Measurements from ENCODE around the gene GNB5. TPM values are rescaled to one million over a fixed set of nuclear protein-coding genes. Genes with fewer than 3 reads are reported as not detected.
"Not testable (repeated sequence)": the region's sequence is repeated elsewhere in the genome, so short reads cannot be mapped to it uniquely, and the experiment has no call there.

The GNB5 gene
- total RNA-seq, result 10 to 100 TPM; 24.0 to 25.1 TPM

- DNase-seq, result no peak
- no peaks in the 10 kb centered on the region for H3K27me3 Mint-ChIP-seq
- H3K4me1 Mint-ChIP-seq (ENCODE audit: low read depth), result no peaks in the 10 kb centered on the region
- H3K4me3 Mint-ChIP-seq, result no peak within 1 kb of the TSS
- no peaks in the 10 kb centered on the region for H3K9me3 Mint-ChIP-seq
- no peaks in the 10 kb centered on the region for H3K36me3 Mint-ChIP-seq
- CTCF ChIA-PET, result interaction anchor here (1.2 kb wide), 1 partner anchor 18 kb away, joined by 4 read pairs; no protein-coding TSS in a partner anchor
- no peak within 1 kb of the TSS for H3K27ac Mint-ChIP-seq
- POLR2A ChIA-PET, result no interaction called here
- intact Hi-C loops (cut with micrococcal nuclease), result no loop called here
These were observed at the start of gene GNB5 for GRCh38 chr15:52191207-52191606. TSS of gene GNB5 (minus strand) at chr15:52191392. CDS start at chr15:52184676, 6,716 bp downstream.

GRCh38 chr15:52240166-52240565 lies 49.0 kb upstream of the GNB5 start:
- H3K4me1 Mint-ChIP-seq (ENCODE audit: low read depth), result peaks cover 15% of the 10 kb centered on the region
- CTCF ChIA-PET, result interaction anchor here (0.5 to 1.7 kb wide), 4 partner anchors 12 to 210 kb away, joined by 3 to 6 read pairs (median 5); no protein-coding TSS in a partner anchor
- H3K27me3 Mint-ChIP-seq, result no peaks in the 10 kb centered on the region
- POLR2A ChIA-PET, result no interaction called here
- no peak overlapping the region for H3K27ac Mint-ChIP-seq
- no peak overlapping the region for H3K4me3 Mint-ChIP-seq
- H3K36me3 Mint-ChIP-seq, result no peaks in the 10 kb centered on the region
- intact Hi-C loops (cut with micrococcal nuclease), result no loop called here
- H3K9me3 Mint-ChIP-seq, result no peaks in the 10 kb centered on the region
- DNase-seq, result no peak

- H3K36me3 Mint-ChIP-seq; POLR2A ChIA-PET; H3K27ac Mint-ChIP-seq; DNase-seq; H3K4me3 Mint-ChIP-seq; H3K27me3 Mint-ChIP-seq; intact Hi-C loops (cut with micrococcal nuclease); H3K9me3 Mint-ChIP-seq: not testable (repeated sequence)
- H3K4me1 Mint-ChIP-seq (ENCODE audit: low read depth), result peaks cover 26% of the 10 kb centered on the region
- CTCF ChIA-PET, result interaction anchor here (0.8 to 1.0 kb wide), 3 partner anchors 12 to 30 kb away, joined by 3 to 4 read pairs (median 4); no protein-coding TSS in a partner anchor
These were observed 47.9 kb upstream of the GNB5 start for GRCh38 chr15:52238989-52239525.

GRCh38 chr15:52238149-52238548 lies 47.0 kb upstream of the GNB5 start:
- intact Hi-C loops (cut with micrococcal nuclease), result no loop called here
- CTCF ChIA-PET, result interaction anchor here (0.8 to 1.0 kb wide), 3 partner anchors 11 to 30 kb away, joined by 3 to 4 read pairs (median 4); no protein-coding TSS in a partner anchor
- no peaks in the 10 kb centered on the region for H3K27me3 Mint-ChIP-seq
- no peak overlapping the region for H3K27ac Mint-ChIP-seq
- no peak for DNase-seq
- H3K4me3 Mint-ChIP-seq, result no peak overlapping the region
- H3K36me3 Mint-ChIP-seq, result no peaks in the 10 kb centered on the region
- H3K9me3 Mint-ChIP-seq, result no peaks in the 10 kb centered on the region
- peaks cover 34% of the 10 kb centered on the region for H3K4me1 Mint-ChIP-seq (ENCODE audit: low read depth)
- POLR2A ChIA-PET, result no interaction called here

DNA sequence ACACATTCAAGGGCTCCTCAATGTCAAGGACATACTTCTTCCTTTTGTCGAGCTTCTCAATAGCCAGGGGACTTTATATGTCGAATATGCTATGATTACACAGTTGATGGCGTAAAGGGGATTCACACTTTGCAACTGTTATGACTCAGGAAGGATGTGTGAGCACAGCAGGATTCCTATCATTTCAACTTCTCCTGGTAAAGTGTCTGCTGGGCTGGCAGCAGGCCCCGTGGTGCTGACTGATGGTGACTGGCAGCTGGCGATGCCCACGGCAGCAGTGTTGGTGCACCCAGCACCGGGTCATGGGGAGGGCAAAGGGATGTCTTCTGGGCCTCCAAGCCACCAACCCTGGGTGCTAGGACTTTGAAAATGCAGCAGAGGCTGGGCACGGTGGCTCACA lies 44.8 kb upstream of the GNB5 start:
- Mint-ChIP-seq H3K27me3 (no peaks in the 10 kb centered on the region), H3K9me3 (no peaks in the 10 kb centered on the region), H3K27ac (no peak overlapping the region), H3K36me3 (no peaks in the 10 kb centered on the region), H3K4me1 (ENCODE audit: low read depth) (peaks cover 36% of the 10 kb centered on the region), H3K4me3 (no peak overlapping the region)
- DNase-seq, result no peak
- CTCF ChIA-PET, result interaction anchor here (1.5 to 2.5 kb wide), 3 partner anchors 9 to 28 kb away, joined by 4 to 9 read pairs (median 6); no protein-coding TSS in a partner anchor
- POLR2A ChIA-PET, result interaction anchor here (0.5 to 0.6 kb wide), 2 partner anchors 57 to 379 kb away, joined by 3 read pairs; no protein-coding TSS in a partner anchor
- intact Hi-C loops (cut with micrococcal nuclease), result no loop called here

GRCh38 chr15:52234596-52235541 lies 43.7 kb upstream of the GNB5 start:
- peak overlapping the region; percentile 50 for H3K4me3 Mint-ChIP-seq

GRCh38 chr15:52233405-52233804 lies 42.2 kb upstream of the GNB5 start:
- H3K36me3 Mint-ChIP-seq, result no peaks in the 10 kb centered on the region
- DNase-seq, result no peak
- CTCF ChIA-PET, result interaction anchor here (0.5 to 1.2 kb wide), 4 partner anchors 16 to 153 kb away, joined by 3 read pairs; no protein-coding TSS in a partner anchor
- peaks cover 33% of the 10 kb centered on the region for H3K4me1 Mint-ChIP-seq (ENCODE audit: low read depth)
- POLR2A ChIA-PET, result no interaction called here
- H3K27ac Mint-ChIP-seq, result no peak overlapping the region
- no peaks in the 10 kb centered on the region for H3K9me3 Mint-ChIP-seq
- no peaks in the 10 kb centered on the region for H3K27me3 Mint-ChIP-seq
- H3K4me3 Mint-ChIP-seq, result no peak overlapping the region
- intact Hi-C loops (cut with micrococcal nuclease), result no loop called here

More at GRCh38 chr15:52234596-52235541, 43.7 kb upstream of the GNB5 start:
- CTCF ChIA-PET, result interaction anchor here (0.6 to 2.5 kb wide), 5 partner anchors 7 to 306 kb away, joined by 3 to 9 read pairs (median 4); no protein-coding TSS in a partner anchor
- intact Hi-C loops (cut with micrococcal nuclease), result no loop called here
- H3K4me1 Mint-ChIP-seq (ENCODE audit: low read depth), result peaks cover 33% of the 10 kb centered on the region
- H3K27ac Mint-ChIP-seq, result peak overlapping the region; percentile 40
- no peaks in the 10 kb centered on the region for H3K9me3 Mint-ChIP-seq
- POLR2A ChIA-PET, result no interaction called here
- H3K36me3 Mint-ChIP-seq, result no peaks in the 10 kb centered on the region
- no peaks in the 10 kb centered on the region for H3K27me3 Mint-ChIP-seq
- peak; percentile 59 for DNase-seq

- Mint-ChIP-seq H3K4me1 (ENCODE audit: low read depth) (peaks cover 33% of the 10 kb centered on the region), H3K4me3 (no peak overlapping the region), H3K27me3 (no peaks in the 10 kb centered on the region), H3K27ac (no peak overlapping the region), H3K9me3 (no peaks in the 10 kb centered on the region), H3K36me3 (no peaks in the 10 kb centered on the region)
- CTCF ChIA-PET, result interaction anchor here (1.8 kb wide), 1 partner anchor 24 kb away, joined by 7 read pairs; no protein-coding TSS in a partner anchor
- POLR2A ChIA-PET, result no interaction called here
- DNase-seq, result no peak
- intact Hi-C loops (cut with micrococcal nuclease), result no loop called here
These were observed 41.1 kb upstream of the GNB5 start for GRCh38 chr15:52232327-52232726.

DNA sequence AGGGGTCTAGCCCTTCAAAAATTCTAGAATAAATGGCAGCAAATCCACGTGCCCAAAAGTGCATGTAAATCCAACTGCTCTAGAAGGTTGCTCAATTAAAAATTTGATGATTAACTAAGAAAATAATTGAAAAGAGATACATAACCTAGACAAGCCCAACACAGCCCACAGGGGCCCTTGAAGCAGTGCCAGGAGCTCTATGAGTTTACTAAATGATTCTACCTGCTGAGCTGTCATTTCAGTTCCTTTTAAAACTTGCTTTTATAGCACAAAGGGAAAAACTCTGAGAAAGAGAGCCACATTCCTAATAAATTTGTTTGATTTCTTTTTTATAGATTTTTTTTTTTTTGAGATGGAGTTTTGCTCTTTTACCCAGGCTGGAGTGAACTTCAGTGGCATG lies 38.9 kb upstream of the GNB5 start:
- CTCF ChIA-PET, result no interaction called here
- DNase-seq, result no peak
- Mint-ChIP-seq H3K27me3 (no peaks in the 10 kb centered on the region), H3K4me1 (ENCODE audit: low read depth) (peaks cover 28% of the 10 kb centered on the region), H3K4me3 (no peak overlapping the region), H3K36me3 (no peaks in the 10 kb centered on the region), H3K27ac (no peak overlapping the region), H3K9me3 (no peaks in the 10 kb centered on the region)
- POLR2A ChIA-PET, result no interaction called here
- intact Hi-C loops (cut with micrococcal nuclease), result no loop called here

GRCh38 chr15:52228921-52229320 lies 37.7 kb upstream of the GNB5 start:
- no peak overlapping the region for H3K4me3 Mint-ChIP-seq
- no peak for DNase-seq
- H3K9me3 Mint-ChIP-seq, result no peaks in the 10 kb centered on the region
- intact Hi-C loops (cut with micrococcal nuclease), result loop anchor here (10.0 kb wide), 1 partner anchor 154 kb away; no protein-coding TSS in a partner anchor
- ChIA-PET CTCF (interaction anchor here (1.4 to 3.2 kb wide), 7 partner anchors 12 to 66 kb away, joined by 6 to 18 read pairs (median 9); no protein-coding TSS in a partner anchor), POLR2A (no interaction called here)
- no peaks in the 10 kb centered on the region for H3K36me3 Mint-ChIP-seq
- no peaks in the 10 kb centered on the region for H3K27me3 Mint-ChIP-seq
- no peak overlapping the region for H3K27ac Mint-ChIP-seq
- H3K4me1 Mint-ChIP-seq (ENCODE audit: low read depth), result peaks cover 16% of the 10 kb centered on the region

- DNase-seq, result peak; percentile 81
- POLR2A ChIA-PET, result interaction anchor here (0.6 to 1.0 kb wide), 2 partner anchors 47 to 55 kb away, joined by 3 read pairs; no protein-coding TSS in a partner anchor
- Mint-ChIP-seq H3K4me3 (no peak overlapping the region), H3K27ac (no peak overlapping the region), H3K4me1 (ENCODE audit: low read depth) (peaks cover 18% of the 10 kb centered on the region), H3K9me3 (no peaks in the 10 kb centered on the region), H3K27me3 (no peaks in the 10 kb centered on the region), H3K36me3 (no peaks in the 10 kb centered on the region)
- CTCF ChIA-PET, result interaction anchor here (0.7 to 3.2 kb wide), 37 partner anchors 9 to 508 kb away, joined by 3 to 21 read pairs (median 5); no protein-coding TSS in a partner anchor
- intact Hi-C loops (cut with micrococcal nuclease), result loop anchor here (1.0 to 10.0 kb wide), 3 partner anchors 19 to 153 kb away; no protein-coding TSS in a partner anchor
These were observed 36.3 kb upstream of the GNB5 start for GRCh38 chr15:52227456-52227855.

- Mint-ChIP-seq H3K27me3 (no peaks in the 10 kb centered on the region), H3K9me3 (no peaks in the 10 kb centered on the region), H3K4me1 (ENCODE audit: low read depth) (peaks cover 26% of the 10 kb centered on the region), H3K4me3 (no peak overlapping the region), H3K27ac (no peak overlapping the region), H3K36me3 (no peaks in the 10 kb centered on the region)
- POLR2A ChIA-PET, result interaction anchor here (0.5 kb wide), 1 partner anchor 54 kb away, joined by 3 read pairs; no protein-coding TSS in a partner anchor
- CTCF ChIA-PET, result interaction anchor here (0.8 to 2.3 kb wide), 10 partner anchors 11 to 61 kb away, joined by 3 to 14 read pairs (median 4); no protein-coding TSS in a partner anchor
- no peak for DNase-seq
- intact Hi-C loops (cut with micrococcal nuclease), result loop anchor here (10.0 kb wide), 1 partner anchor 150 kb away; no protein-coding TSS in a partner anchor
These were observed 34.0 kb upstream of the GNB5 start for GRCh38 chr15:52225230-52225629.

Measured in activated CD4-positive, alpha-beta memory T cell treated with anti-CD3 and anti-CD28 coated beads for 36 hours (primary cell).